Tibial nerve (tissue), 4 donors: ENCODE data around the gene CRAT. TPM values are rescaled to one million over a fixed set of nuclear protein-coding genes. Genes with fewer than 3 reads are reported as not detected.

Source experiments
- DNase-seq, 2 donors: peaks; one replicate each; pipeline ENCODE4 v3.0.0-alpha.2; 2019; ENCODE audit warnings: low spot score in 2 of 2
- H3K27ac ChIP-seq, 4 donors: fragments of 200-600 bp; sonication (generic) in 3 of 4; one replicate each; pipeline ENCODE4 v1.5.1; 2017 to 2019; ENCODE audit warnings: mild to moderate bottlenecking in 1 of 4
- H3K27me3 ChIP-seq, 2 donors: fragments of 200-600 bp; sonication (generic) in 1 of 2; one replicate each; pipeline versions ENCODE4 v1.5.1 to v1.6.0; 2017 to 2019
- H3K36me3 ChIP-seq, 3 donors: fragments of 200-600 bp; sonication (generic); one replicate each; pipeline ENCODE4 v1.5.1; 2018 to 2019
- H3K4me1 ChIP-seq, 4 donors: fragments of 200-600 bp; sonication (generic) in 3 of 4; one replicate each; pipeline ENCODE4 v1.5.1; 2017 to 2019
- H3K4me3 ChIP-seq, 4 donors: fragments of 200-600 bp; sonication (generic) in 3 of 4; one replicate each; pipeline ENCODE4 v1.5.1; 2017 to 2019; ENCODE audit warnings: mild to moderate bottlenecking in 1 of 4, moderate library complexity in 1 of 4
- H3K9me3 ChIP-seq, 4 donors: fragments of 200-600 bp; sonication (generic) in 3 of 4; one replicate each; pipeline ENCODE4 v1.5.1; 2017 to 2019
- CTCF ChIP-seq, 5 experiments: fragments of 200-600 bp in 3 of 5; fragments of 450-650 bp in 2 of 5; sonication (generic) in 3 of 5; IDR thresholded peaks; one replicate each; pipeline ENCODE4 v1.5.1; 2016 to 2019; ENCODE audit warnings: antibody characterized with exemption in 5 of 5, mild to moderate bottlenecking in 3 of 5, moderate library complexity in 2 of 5
- EP300 ChIP-seq, 2 donors: sonication (generic); formaldehyde crosslinking; IDR thresholded peaks; one replicate each; pipeline ENCODE4 v1.6.1; 2017; ENCODE audit warnings: antibody characterized with exemption in 2 of 2, mild to moderate bottlenecking in 1 of 2
- POLR2A ChIP-seq, 2 donors: fragments of 450-650 bp; IDR thresholded peaks; one replicate each; pipeline ENCODE4 v1.6.1; 2017; ENCODE audit warnings: antibody characterized with exemption in 2 of 2, mild to moderate bottlenecking in 2 of 2, moderate library complexity in 2 of 2
- WGBS, 2 donors: methylation state at CpG; one replicate each; pipeline ENCODE4 v1.1.5; 2018; 5-methylcytosine and 5-hydroxymethylcytosine counted together
- total RNA-seq, 4 donors: library from RNA; depleted of rRNA; stranded (reverse); fragments of >200 nt; gene quantifications; one replicate each; pipeline ENCODE4 v1.1.0, GENCODE V29; 2016

Gene CRAT
- total RNA-seq, 4 donors from 2014 or later, result 42.7 to 81.8 (median 63.2) TPM

- peaks cover 0 to 26% (median 12%) of the 10 kb centered on the region in 4 donors for H3K4me1 ChIP-seq
- H3K9me3 ChIP-seq, result no peaks in the 10 kb centered on the region
- no peak overlapping the region for H3K27ac ChIP-seq
- TF ChIP-seq POLR2A (IDR thresholded peaks at IDR 0.05) (no peak), EP300 (IDR thresholded peaks at IDR 0.05) (no peak), CTCF (IDR thresholded peaks at IDR 0.05) (no peak)
- H3K36me3 ChIP-seq, result peaks cover 0 to 2% (median 0%) of the 10 kb centered on the region in 3 donors
- no peak overlapping the region for H3K4me3 ChIP-seq
- DNase-seq, result no peak
- 84 to 89% methylated on average over 9 to 18 of the region's 18 CpGs for WGBS, 2 donors
- H3K27me3 ChIP-seq, result no peaks in the 10 kb centered on the region
Observed at GRCh38 chr9:129078691-129079503, 31.7 kb downstream of the CRAT start.

DNA sequence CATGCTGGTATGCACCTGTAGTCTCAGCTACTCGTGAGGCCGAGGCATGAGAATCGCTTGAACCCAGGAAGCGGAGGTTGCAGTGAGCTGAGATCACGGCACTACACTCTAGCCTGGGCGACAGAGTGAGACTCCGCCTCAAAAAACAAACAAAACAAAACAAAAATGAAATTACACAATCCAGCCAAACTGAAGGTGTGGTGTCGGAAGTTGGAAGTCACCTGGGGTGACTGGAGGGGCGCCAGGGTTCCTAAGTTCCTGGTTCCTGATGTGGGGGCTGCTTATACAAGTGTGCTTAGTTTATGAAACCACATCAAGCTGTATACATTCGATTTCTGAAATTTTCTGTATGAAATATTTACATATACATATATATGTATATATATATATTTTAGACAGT is 33.4 kb downstream of the CRAT start:
- WGBS, 2 donors, result 85 to 88% methylated on average over 10 of the region's 10 CpGs
- H3K4me3 ChIP-seq, result no peak overlapping the region
- no peaks in the 10 kb centered on the region for H3K36me3 ChIP-seq
- H3K27me3 ChIP-seq, result no peaks in the 10 kb centered on the region
- TF ChIP-seq EP300 (IDR thresholded peaks at IDR 0.05), result no peak
- no peak for TF ChIP-seq POLR2A (IDR thresholded peaks at IDR 0.05)
- no peak for DNase-seq
- H3K9me3 ChIP-seq, result no peaks in the 10 kb centered on the region
- peaks cover 0 to 17% (median 11%) of the 10 kb centered on the region in 4 donors for H3K4me1 ChIP-seq
- H3K27ac ChIP-seq, result no peak overlapping the region

GRCh38 chr9:129076640-129077037 is 34.0 kb downstream of the CRAT start:
- 85 to 86% methylated on average over 9 to 11 of the region's 11 CpGs for WGBS, 2 donors
- Histone ChIP-seq H3K4me3 (no peak overlapping the region), H3K36me3 (peaks cover 0 to 2% (median 0%) of the 10 kb centered on the region in 3 donors), H3K27ac (no peak overlapping the region), H3K4me1 (peaks cover 0 to 11% (median 6%) of the 10 kb centered on the region in 4 donors), H3K9me3 (no peaks in the 10 kb centered on the region), H3K27me3 (no peaks in the 10 kb centered on the region)
- no peak for DNase-seq
- no peak for TF ChIP-seq EP300 (IDR thresholded peaks at IDR 0.05)
- no peak for TF ChIP-seq POLR2A (IDR thresholded peaks at IDR 0.05)
- TF ChIP-seq CTCF (IDR thresholded peaks at IDR 0.05), result no peak

DNA sequence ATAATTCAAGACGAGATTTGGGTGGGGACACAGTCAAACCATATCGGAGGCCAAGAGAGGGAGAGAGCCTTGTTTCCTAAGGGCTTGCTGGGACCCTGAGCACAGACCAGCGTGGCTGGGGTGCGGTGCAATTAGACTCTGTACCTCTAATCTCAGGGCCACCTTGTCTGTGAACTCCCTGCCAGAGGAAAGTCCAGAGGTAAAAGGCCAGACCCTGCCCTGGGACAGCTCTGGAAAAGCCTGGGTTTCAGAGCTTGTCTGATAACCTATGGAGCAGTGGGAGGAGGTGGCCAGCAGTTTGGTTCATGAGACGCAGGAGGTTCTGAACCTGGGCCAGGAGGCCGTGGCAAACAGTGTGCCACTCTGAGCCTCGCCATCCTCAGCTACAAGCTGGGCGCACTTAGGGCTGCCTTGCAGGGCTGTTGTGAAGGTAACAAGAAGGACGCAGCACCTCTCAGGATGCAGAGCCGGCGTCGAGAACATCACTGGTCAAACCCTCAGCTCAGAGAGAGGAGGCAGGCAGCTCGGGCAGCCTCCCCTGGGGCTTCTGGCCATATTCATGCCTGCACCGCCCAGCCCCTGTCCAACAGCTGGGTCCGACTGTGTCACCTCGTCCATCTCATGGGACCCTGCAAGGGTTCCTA is 34.5 kb downstream of the CRAT start:
- Histone ChIP-seq H3K27me3 (no peaks in the 10 kb centered on the region), H3K4me3 (no peak overlapping the region), H3K4me1 (peaks cover 0 to 9% (median 5%) of the 10 kb centered on the region in 4 donors), H3K27ac (no peak overlapping the region), H3K9me3 (no peaks in the 10 kb centered on the region), H3K36me3 (peaks cover 0 to 7% (median 0%) of the 10 kb centered on the region in 3 donors)
- DNase-seq, result no peak
- 79 to 89% methylated on average over 15 to 16 of the region's 16 CpGs for WGBS, 2 donors
- no peak for TF ChIP-seq EP300 (IDR thresholded peaks at IDR 0.05)
- TF ChIP-seq POLR2A (IDR thresholded peaks at IDR 0.05), result no peak
- TF ChIP-seq CTCF (IDR thresholded peaks at IDR 0.05), result no peak

DNA sequence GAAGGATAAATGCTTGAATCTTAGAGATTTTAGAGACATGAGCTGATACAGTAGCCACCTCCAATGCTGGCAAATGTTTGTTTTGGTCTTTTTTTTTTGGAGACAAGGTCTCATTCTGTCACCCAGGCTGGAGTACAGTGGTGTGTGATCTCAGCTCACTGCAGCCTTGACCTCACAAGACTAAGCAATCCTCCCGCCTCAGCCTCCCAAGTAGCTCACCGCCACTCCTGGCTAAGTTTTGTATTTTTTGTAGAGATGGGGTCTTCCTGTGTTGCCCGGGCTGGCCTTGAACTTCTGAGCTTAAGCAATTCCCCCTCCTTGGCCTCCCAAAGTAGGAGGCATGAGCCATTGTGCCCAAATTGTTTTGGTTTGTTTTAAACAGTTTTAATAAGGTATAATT is 36.5 kb downstream of the CRAT start:
- Histone ChIP-seq H3K4me3 (no peak overlapping the region), H3K9me3 (no peaks in the 10 kb centered on the region), H3K4me1 (no peaks in the 10 kb centered on the region), H3K36me3 (peaks cover 0 to 27% (median 0%) of the 10 kb centered on the region in 3 donors), H3K27me3 (no peaks in the 10 kb centered on the region), H3K27ac (no peak overlapping the region)
- TF ChIP-seq EP300 (IDR thresholded peaks at IDR 0.05), result no peak
- TF ChIP-seq POLR2A (IDR thresholded peaks at IDR 0.05), result no peak
- TF ChIP-seq CTCF (IDR thresholded peaks at IDR 0.05), result no peak
- DNase-seq, result no peak
- 78 to 83% methylated on average over 3 of the region's 3 CpGs for WGBS, 2 donors
